ENCODE results near the gene PRR5L.

PRR5L gene

GRCh38 chr11:36436589-36436988 lies 140.5 kb downstream of the PRR5L start:
- DNase-seq (ENCODE audit: low read depth) = no peak

- DNase-seq (ENCODE audit: low read depth) = no peak
Observed at GRCh38 chr11:36437413-36437812, 141.3 kb downstream of the PRR5L start.

- no peak for DNase-seq (ENCODE audit: low read depth)
Observed at GRCh38 chr11:36438126-36438525, 142.0 kb downstream of the PRR5L start.

GRCh38 chr11:36441610-36442208 lies 145.6 kb downstream of the PRR5L start:
- no peak for DNase-seq (ENCODE audit: low read depth)

GRCh38 chr11:36443661-36444060 lies 147.6 kb downstream of the PRR5L start:
- DNase-seq (ENCODE audit: low read depth) = no peak

- no peak for DNase-seq (ENCODE audit: low read depth)
Observed at GRCh38 chr11:36446135-36446534, 150.0 kb downstream of the PRR5L start.

GRCh38 chr11:36447514-36447913 lies 151.4 kb downstream of the PRR5L start:
- no peak for DNase-seq (ENCODE audit: low read depth)

GRCh38 chr11:36447947-36448346 lies 151.9 kb downstream of the PRR5L start:
- DNase-seq (ENCODE audit: low read depth) = no peak

- DNase-seq (ENCODE audit: low read depth) = no peak
Observed at GRCh38 chr11:36449561-36450096, 153.5 kb downstream of the PRR5L start.

GRCh38 chr11:36450110-36450572 lies 154.1 kb downstream of the PRR5L start:
- no peak for DNase-seq (ENCODE audit: low read depth)

- no peak for DNase-seq (ENCODE audit: low read depth)
Observed at GRCh38 chr11:36451045-36451444, 155.0 kb downstream of the PRR5L start.

GRCh38 chr11:36451681-36452080 lies 155.6 kb downstream of the PRR5L start:
- DNase-seq (ENCODE audit: low read depth) = no peak

- DNase-seq (ENCODE audit: low read depth) = no peak
Observed at GRCh38 chr11:36452236-36452940, 156.3 kb downstream of the PRR5L start.

GRCh38 chr11:36452961-36453360 lies 156.9 kb downstream of the PRR5L start:
- no peak for DNase-seq (ENCODE audit: low read depth)

GRCh38 chr11:36453678-36454077 lies 157.6 kb downstream of the PRR5L start:
- DNase-seq (ENCODE audit: low read depth) = no peak

GRCh38 chr11:36454551-36454940 lies 158.5 kb downstream of the PRR5L start:
- DNase-seq (ENCODE audit: low read depth) = no peak

- DNase-seq (ENCODE audit: low read depth) = no peak
Observed at GRCh38 chr11:36454941-36455631, 159.0 kb downstream of the PRR5L start.

- DNase-seq (ENCODE audit: low read depth) = no peak
Observed at GRCh38 chr11:36455658-36456111, 159.6 kb downstream of the PRR5L start.

GRCh38 chr11:36456156-36456555 lies 160.1 kb downstream of the PRR5L start:
- no peak for DNase-seq (ENCODE audit: low read depth)

- DNase-seq (ENCODE audit: low read depth) = no peak
Observed at GRCh38 chr11:36458129-36458915, 162.2 kb downstream of the PRR5L start.

- no peak for DNase-seq (ENCODE audit: low read depth)
Observed at GRCh38 chr11:36459046-36459445, 163.0 kb downstream of the PRR5L start.

GRCh38 chr11:36460220-36460619 lies 164.1 kb downstream of the PRR5L start:
- no peak for DNase-seq (ENCODE audit: low read depth)
